HepG2 (cell line): ENCODE results near the gene EPB41L4A.

Source experiments
- EZH2 ChIP-seq: conservative IDR thresholded peaks from 2 replicates; pipeline ENCODE4 v1.6.1; 2012; ENCODE audit warnings: mild to moderate bottlenecking, low read depth, low read length, moderate library complexity
- GABPA ChIP-seq, 2 experiments: IDR thresholded peaks; 2 replicates each; pipeline ENCODE4 v1.6.1; 2011 to 2016; ENCODE audit warnings: low read depth in 2 of 2, low read length in 1 of 2, missing biosample characterization in 1 of 2, missing genetic modification characterization in 1 of 2
- RAD21 ChIP-seq: fragments of 450-650 bp; formaldehyde crosslinking; IDR thresholded peaks from 2 replicates; pipeline ENCODE4 v1.5.0; 2020; ENCODE audit warnings: mild to moderate bottlenecking
- RFX5 ChIP-seq: IDR thresholded peaks from 2 replicates; pipeline ENCODE4 v1.6.1; 2011; ENCODE audit warnings: low read depth, low read length, improper control_type of control experiment
- SIN3B ChIP-seq: fragments of 150-350 bp; IDR thresholded peaks from 2 replicates; pipeline ENCODE4 v1.6.1; 2014; ENCODE audit warnings: low read length
- TF ChIP-seq, protein P1 (sequence below), 2 experiments: IDR thresholded peaks; 2 replicates each; pipeline ENCODE4 v1.6.1; 2011 to 2012; ENCODE audit warnings: low read length in 2 of 2, borderline replicate concordance in 1 of 2, low read depth in 1 of 2, mild to moderate bottlenecking in 1 of 2, moderate library complexity in 1 of 2
- TF ChIP-seq, protein P2 (sequence below): sonication (generic); formaldehyde crosslinking; IDR thresholded peaks from 2 replicates; pipeline ENCODE4 v1.5.1; 2020; ENCODE audit warnings: missing genetic modification reagents, mild to moderate bottlenecking, borderline replicate concordance
- TF ChIP-seq, protein P3 (sequence below): sonication (generic); formaldehyde crosslinking; IDR thresholded peaks from 2 replicates; pipeline ENCODE4 v1.5.0; 2020; ENCODE audit warnings: mild to moderate bottlenecking, missing genetic modification reagents

DNA sequence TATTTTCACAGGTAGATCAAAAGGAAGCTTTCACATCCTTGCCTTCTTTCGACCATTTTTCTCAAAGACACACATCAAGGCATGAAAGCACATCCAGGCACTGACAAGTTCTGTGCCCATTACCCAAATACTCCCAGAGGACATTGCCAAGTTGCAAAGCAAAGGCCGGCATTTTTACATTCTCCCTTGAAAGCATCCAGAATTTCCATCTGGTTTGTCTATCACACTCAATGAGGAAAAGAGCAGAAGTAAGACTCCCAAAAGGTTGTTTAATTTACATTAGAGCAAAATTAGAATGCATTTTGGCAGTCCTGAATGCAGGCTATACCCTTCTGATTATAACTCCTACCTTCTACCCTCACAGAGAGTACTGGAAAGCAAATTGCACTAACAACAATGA, 160.5 kb downstream of the EPB41L4A start:
- TF ChIP-seq, protein P1, sequence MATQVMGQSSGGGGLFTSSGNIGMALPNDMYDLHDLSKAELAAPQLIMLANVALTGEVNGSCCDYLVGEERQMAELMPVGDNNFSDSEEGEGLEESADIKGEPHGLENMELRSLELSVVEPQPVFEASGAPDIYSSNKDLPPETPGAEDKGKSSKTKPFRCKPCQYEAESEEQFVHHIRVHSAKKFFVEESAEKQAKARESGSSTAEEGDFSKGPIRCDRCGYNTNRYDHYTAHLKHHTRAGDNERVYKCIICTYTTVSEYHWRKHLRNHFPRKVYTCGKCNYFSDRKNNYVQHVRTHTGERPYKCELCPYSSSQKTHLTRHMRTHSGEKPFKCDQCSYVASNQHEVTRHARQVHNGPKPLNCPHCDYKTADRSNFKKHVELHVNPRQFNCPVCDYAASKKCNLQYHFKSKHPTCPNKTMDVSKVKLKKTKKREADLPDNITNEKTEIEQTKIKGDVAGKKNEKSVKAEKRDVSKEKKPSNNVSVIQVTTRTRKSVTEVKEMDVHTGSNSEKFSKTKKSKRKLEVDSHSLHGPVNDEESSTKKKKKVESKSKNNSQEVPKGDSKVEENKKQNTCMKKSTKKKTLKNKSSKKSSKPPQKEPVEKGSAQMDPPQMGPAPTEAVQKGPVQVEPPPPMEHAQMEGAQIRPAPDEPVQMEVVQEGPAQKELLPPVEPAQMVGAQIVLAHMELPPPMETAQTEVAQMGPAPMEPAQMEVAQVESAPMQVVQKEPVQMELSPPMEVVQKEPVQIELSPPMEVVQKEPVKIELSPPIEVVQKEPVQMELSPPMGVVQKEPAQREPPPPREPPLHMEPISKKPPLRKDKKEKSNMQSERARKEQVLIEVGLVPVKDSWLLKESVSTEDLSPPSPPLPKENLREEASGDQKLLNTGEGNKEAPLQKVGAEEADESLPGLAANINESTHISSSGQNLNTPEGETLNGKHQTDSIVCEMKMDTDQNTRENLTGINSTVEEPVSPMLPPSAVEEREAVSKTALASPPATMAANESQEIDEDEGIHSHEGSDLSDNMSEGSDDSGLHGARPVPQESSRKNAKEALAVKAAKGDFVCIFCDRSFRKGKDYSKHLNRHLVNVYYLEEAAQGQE (IDR thresholded peaks at IDR 0.05; ENCODE audit: borderline replicate concordance in 1 of 2, low read depth in 1 of 2, low read length in 2 of 2), result no peak
- TF ChIP-seq SIN3B, result no peak
- TF ChIP-seq, protein P2, sequence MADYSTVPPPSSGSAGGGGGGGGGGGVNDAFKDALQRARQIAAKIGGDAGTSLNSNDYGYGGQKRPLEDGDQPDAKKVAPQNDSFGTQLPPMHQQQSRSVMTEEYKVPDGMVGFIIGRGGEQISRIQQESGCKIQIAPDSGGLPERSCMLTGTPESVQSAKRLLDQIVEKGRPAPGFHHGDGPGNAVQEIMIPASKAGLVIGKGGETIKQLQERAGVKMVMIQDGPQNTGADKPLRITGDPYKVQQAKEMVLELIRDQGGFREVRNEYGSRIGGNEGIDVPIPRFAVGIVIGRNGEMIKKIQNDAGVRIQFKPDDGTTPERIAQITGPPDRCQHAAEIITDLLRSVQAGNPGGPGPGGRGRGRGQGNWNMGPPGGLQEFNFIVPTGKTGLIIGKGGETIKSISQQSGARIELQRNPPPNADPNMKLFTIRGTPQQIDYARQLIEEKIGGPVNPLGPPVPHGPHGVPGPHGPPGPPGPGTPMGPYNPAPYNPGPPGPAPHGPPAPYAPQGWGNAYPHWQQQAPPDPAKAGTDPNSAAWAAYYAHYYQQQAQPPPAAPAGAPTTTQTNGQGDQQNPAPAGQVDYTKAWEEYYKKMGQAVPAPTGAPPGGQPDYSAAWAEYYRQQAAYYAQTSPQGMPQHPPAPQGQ (CRISPR knock-in tag), result no peak
- TF ChIP-seq, protein P3, sequence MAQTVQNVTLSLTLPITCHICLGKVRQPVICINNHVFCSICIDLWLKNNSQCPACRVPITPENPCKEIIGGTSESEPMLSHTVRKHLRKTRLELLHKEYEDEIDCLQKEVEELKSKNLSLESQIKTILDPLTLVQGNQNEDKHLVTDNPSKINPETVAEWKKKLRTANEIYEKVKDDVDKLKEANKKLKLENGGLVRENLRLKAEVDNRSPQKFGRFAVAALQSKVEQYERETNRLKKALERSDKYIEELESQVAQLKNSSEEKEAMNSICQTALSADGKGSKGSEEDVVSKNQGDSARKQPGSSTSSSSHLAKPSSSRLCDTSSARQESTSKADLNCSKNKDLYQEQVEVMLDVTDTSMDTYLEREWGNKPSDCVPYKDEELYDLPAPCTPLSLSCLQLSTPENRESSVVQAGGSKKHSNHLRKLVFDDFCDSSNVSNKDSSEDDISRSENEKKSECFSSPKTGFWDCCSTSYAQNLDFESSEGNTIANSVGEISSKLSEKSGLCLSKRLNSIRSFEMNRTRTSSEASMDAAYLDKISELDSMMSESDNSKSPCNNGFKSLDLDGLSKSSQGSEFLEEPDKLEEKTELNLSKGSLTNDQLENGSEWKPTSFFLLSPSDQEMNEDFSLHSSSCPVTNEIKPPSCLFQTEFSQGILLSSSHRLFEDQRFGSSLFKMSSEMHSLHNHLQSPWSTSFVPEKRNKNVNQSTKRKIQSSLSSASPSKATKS, result no peak
- no peak for TF ChIP-seq RFX5
- TF ChIP-seq GABPA (IDR thresholded peaks at IDR 0.05; ENCODE audit: low read depth, low read length), result no peak
- no peak for TF ChIP-seq GABPA (CRISPR knock-in tag; IDR thresholded peaks at IDR 0.05; ENCODE audit: low read depth)
- no peak for TF ChIP-seq RAD21 (CRISPR knock-in tag)
- TF ChIP-seq EZH2, result no peak
